ENCODE data around the gene TACSTD2.
"Not testable (repeated sequence)": the region's sequence is repeated elsewhere in the genome, so short reads cannot be mapped to it uniquely, and the experiment has no call there.

Gene TACSTD2

DNA sequence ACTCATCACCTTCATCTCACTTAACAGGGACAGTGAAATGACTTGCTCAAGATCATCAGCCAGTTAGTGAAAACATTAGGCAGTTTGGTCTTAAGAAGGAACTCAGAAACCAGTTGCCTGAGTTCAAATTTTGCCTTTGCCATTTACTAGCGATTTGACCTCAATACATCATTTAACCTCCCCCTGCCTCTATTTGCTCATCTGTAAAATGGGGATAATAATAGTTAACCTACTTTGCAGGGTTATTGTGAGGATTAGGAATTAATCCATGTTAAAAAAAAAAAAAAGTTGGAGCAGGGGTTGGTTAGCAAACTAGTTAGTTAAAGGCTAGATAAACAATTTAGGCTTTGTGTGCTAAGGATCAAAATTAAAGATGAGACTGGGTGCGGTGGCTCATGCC lies 10.6 kb upstream of the TACSTD2 start:
- DNase-seq (ENCODE audit: low read depth) = no peak

DNA sequence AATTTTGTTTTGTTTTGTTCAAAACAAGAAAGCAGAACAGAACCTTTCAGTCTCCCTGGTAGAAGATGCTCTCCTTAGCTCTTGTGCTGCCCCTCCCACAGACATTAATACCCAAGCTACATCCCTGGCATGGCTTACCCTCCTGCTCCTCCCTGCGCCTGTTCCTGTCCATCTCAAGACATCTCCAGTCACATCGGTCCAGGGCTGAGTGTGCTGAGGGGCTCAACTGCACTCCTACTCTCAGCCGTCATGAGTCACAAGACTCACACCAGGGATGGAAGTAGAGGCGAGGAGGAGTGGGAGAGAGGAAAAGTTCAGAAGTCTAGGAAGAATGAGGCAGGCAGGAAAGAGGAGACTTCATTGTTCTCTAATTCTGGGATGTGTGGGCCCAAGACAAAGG lies 9.2 kb upstream of the TACSTD2 start:
- peak; percentile 27 for DNase-seq (ENCODE audit: low read depth)

DNA sequence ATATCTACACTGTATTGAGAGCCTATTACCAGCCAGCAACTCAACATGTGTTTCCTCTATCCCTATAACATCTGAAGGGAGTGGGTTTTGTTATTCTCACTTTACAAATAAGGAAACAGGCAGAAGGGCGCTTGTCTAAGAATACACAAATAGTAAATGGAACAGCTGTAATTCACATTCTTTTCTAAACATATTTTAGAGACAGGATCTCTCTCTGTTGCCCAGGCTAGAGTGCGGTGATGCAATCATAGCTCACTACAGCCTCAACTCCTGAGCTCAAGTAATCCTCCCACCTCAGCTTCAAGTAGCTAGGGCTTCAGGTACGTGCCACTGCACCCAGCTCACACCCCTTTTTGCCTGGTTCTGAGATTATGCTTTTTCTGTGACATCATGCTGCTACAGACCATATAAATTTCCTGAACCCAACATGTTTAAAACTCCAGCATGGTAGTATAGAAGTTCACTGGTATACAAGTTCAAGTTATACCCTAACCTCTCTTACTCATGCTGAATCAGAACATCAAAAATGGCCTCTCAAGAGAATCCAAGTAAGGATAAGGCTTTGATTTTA lies 8.6 kb upstream of the TACSTD2 start:
- DNase-seq (ENCODE audit: low read depth) = peak; percentile 48

DNA sequence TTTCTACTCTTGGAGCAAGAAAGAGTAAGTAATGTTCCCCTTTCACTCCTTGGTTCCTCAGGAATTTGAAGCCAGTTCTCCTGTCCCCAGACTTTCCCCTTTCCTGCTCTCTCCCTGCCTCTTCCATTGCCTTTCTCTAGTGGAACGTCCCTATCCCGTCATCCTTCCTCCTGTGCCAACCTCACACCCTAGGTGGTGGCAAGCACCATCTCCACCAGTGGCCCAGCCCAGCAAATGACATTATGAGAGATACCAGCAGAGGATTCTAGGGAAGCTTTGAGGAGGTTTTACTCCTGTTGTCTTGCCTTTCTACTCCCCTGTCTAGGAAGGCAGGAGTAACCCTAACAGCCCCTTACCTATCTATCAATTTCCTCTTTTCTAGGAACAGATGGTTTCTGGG lies 8.1 kb upstream of the TACSTD2 start:
- DNase-seq (ENCODE audit: low read depth) = no peak

DNA sequence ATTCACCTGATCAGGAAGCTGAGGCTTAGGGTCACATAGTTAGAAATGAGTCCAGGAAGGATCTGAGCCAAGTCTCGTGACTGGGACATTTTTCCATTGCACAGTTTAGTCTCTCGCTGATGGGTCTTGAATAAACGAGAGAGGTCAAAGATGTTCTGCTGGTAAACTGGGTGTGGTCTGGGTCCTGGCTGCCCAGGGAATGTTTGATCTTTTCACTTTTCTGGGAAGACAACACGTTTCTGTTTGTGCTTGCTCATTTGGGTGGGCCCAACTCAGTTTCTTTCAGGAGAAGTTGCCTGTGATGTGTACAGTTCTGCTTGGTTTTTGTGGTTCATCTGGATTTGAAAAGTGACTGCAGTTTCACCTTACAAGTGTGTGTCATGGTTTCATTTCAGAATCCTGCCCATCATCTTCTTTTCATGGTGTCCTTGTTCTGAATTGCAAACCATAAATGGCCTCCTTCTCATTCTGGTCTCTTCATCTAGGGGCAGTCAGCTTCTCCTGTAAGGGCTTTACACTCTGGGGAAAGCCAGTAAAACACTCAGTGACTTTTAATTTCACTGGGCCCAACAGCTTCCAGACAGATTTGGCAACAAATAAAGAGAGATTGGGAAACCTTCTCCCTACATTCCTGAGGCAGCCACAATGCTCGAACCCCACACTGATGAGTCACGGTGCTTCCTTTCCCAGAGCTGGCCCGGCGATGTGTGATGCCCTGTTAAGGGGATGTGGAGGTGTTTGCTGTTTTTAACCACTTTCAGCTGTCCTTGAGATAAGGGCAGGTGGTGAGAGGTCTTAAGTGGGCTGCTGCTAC lies 7.2 kb upstream of the TACSTD2 start:
- peak; percentile 96 for DNase-seq (ENCODE audit: low read depth)

DNA sequence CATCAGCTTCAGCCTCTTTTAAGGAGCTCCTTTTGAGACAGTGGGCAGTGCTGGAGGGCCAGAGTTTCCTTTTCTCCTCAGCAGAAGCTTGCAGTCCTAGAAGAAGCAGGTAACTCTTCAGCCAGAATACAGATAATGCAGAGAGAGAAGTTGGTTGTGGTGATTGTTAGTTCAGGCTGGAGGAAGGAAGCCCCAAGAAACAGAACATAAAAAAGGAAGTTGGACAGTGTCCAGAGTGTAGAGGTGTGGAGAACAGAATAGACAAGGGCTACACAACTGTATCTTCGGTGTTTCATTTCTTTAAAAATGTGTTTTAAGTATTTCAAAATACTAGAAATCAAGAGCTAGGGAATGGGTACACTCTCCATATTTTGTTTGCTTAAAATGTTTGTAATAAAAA lies 6.4 kb upstream of the TACSTD2 start:
- no peak for DNase-seq (ENCODE audit: low read depth)

DNA sequence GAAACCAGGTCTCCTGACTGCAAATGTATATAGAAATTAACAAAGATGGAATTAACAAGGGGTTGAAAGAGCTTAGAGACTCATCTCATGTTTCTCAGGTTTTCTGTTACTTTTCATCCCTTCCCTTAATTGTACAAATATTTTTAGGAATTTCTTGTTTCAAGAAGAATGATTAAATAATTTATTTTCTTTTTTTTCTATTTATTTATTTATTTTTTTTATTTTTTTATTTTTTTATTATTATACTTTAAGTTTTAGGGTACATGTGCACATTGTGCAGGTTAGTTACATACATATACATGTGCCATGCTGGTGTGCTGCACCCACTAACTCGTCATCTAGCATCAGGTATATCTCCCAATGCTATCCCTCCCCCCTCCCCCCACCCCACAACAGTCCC lies 5.1 kb upstream of the TACSTD2 start:
- not testable (repeated sequence) for DNase-seq (ENCODE audit: low read depth)

DNA sequence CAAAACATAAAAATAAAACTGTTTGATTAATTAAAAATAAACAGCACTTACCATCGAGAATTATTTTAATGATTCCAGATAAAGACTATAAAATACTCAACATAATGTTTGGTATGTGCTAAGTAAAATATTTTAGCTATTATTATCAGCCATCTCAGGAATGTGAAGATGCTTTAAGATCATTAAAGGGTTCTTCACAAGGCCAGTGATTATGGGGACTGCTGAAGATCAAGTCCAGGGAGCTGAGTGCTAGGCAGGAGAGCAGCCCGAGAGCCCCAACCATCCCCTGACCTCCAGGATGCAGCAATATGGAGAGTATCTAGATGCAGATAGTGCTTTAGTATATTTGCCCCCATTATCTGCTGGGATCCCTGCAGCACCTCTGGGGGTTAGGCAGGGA lies 4.6 kb upstream of the TACSTD2 start:
- DNase-seq (ENCODE audit: low read depth) = no peak

DNA sequence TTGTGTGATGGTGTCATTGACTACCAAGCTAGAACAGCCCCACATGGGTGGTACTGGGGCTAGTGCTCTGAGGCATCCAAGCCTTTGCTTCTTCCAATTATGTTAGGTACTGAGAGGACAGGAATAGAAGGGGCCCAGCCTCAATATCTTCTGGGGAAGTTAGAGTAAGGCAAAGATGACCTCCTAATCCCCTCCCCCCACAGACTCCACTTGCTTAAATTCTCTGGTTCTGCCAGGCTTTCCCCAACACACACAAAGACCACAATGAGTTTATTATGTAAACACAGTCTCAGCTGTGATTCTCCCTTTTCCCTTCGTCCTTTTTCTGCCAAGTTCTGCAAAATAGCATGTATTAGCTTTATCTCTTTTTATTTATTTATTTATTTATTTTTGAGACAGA lies 3.1 kb upstream of the TACSTD2 start:
- DNase-seq (ENCODE audit: low read depth) = peak; percentile 27

DNA sequence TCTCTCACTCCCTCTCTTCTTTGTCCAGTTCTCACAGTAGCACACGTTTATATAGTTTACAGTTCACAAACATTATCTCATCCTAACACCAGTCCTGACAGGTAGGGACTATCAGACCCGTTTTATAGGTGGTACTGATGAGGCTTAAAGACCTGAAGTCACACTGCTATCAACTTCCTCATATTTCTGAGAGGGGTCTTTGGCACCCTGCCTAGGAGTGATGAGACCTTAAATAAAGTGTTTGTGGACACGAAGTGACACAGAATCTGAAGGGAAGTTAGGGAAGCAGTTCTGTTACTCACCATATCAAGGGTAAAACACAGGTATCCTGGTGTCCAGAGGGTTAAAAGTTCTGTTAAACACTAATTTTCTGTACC lies 590 bp upstream of the TACSTD2 start:
- no peak for DNase-seq (ENCODE audit: low read depth)

DNA sequence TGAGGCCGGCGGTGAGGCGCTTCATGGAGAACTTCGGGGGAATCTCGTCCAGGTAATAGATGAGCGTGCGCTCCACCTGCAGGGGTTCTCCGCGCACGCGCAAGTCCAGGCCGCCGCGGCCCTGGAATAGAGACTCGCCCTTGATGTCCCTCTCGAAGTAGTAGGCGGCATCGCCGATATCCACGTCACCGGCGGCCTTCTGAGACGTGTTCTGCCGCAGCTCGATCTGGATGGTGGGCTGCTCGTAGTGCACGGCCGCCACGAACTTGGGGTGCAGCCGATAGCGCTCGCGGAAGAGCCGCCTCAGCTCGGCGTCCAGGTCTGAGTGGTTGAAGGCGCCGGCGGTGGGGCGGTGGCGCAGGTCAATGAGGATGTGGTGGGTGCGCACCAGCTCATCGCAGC lies 726 bp downstream of the TACSTD2 start:
- no peak for DNase-seq (ENCODE audit: low read depth)

DNA sequence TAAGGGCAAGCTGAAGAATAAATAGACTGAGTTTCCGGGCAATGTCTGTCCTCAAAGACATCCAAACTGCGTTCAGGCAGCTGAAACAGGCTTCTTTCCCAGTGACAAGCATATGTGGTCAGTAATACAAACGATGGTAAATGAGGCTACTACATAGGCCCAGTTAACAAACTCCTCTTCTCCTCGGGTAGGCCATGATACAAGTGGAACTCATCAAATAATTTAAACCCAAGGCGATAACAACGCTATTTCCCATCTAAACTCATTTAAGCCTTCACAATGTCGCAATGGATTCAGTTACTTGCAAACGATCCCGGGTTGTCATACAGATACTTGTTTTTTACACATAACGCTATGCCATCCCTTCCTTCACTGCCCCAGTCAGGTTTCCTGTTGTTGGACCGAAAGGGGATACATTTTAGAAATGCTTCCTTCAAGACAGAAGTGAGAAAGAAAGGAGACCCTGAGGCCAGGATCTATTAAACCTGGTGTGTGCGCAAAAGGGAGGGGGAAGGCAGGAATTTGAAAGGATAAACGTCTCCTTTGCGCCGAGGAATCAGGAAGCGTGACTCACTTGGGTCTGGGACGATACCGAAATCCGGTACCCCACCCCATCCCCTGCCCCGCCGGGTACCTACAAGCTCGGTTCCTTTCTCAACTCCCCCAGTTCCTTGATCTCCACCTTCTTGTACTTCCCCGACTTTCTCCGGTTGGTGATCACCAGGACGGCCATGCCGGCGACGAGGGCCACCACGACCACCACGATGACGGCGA lies 1.3 kb downstream of the TACSTD2 start:
- no peak for DNase-seq (ENCODE audit: low read depth)

DNA sequence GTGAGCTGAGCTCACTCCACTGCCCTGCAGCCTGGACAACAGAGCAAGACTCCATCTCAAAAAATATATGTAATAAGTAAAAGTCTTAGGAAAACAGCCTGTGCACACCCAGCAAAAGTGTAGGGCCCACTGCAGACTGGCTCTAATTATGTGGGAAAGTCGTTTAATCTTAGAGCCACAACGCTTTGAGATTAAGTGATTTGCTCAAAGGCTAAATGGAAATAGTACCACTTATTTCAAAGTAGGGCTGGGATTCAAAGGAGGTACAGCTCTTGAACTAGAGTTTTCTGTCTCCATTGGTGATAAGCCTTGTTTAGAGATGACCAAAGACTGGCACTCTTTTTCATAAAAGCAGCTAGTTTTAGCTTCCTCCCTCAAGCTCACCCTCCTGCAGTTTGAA lies 2.2 kb downstream of the TACSTD2 start:
- no peak for DNase-seq (ENCODE audit: low read depth)

DNA sequence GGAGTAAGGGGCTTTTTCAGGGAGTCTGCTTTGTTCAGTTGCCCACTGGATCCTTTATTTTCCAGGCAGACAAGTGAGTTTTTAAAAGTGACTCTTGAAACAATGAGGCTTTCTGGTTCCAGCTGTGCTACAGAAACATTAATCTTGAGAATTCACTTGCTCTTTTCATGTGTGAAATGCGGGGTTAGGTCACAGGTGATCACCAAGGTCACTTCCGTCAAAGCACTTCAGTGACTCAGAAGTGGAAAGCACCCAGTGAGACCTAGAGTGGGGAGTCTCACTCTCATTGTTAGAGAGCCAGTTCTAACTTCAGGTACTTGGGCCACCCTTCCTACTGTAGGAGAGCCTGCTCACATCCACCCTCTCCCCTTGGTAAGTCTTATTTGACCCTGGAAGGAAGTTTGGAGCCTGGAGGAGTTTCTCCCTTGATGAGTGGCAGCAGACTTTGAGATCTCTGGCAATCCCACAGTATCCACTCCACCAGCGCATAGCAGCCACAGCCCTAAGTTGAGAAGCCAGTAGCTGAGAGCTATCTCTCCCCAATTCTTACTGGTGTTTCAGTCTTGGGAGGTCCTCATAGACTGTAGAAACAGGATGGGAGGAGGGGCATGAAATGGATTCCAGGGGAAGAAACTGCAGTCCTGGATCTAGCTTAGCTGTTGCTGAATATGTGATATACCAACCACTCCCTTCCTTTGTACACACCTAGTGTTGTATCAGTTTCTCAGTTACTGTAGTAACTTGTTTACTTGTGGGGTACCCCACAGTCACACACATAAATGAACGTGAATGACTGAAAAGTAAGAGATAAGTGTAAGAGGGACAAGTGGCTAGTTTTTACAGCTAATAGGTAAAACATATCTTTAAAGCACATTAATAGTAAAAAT lies 3.1 kb downstream of the TACSTD2 start:
- no peak for DNase-seq (ENCODE audit: low read depth)

DNA sequence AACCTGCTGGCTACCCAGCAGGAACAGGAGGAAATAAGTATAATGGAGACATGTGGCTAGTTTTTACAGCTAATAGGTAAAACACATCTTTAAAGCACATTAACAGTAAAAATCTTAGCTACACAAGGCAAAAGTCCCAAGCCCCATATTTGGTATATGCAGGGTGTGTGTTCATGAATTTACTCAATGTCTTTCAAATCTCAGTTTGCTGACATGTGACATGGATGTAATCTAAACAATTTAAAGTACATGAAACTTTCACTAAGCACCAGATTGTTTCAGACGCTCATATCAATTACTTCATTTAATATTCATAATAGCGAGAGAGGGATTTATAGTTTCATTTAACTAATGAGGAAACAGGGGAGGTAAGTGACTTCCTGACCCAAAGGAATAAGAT lies 3.9 kb downstream of the TACSTD2 start:
- DNase-seq (ENCODE audit: low read depth) = no peak

DNA sequence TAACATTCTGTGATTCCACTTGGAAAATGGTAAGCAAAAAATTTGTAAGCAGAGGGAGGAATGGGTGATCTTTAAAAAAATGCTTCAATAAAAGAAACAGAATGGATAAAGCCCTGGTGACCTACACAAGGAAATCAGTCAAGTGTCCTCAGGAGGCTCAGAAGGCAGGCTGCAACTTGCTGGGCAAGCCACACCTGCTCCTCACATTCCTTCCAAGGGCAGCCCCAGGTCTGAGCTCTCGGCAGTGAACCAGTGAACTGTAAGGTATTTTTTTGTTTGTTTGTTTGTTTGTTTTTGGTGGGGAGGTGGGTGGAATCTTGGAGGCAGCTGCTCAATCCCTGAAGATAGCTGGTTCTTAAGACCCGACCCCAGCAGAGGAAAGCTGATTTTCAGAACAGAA lies 4.4 kb downstream of the TACSTD2 start:
- no peak for DNase-seq (ENCODE audit: low read depth)

DNA sequence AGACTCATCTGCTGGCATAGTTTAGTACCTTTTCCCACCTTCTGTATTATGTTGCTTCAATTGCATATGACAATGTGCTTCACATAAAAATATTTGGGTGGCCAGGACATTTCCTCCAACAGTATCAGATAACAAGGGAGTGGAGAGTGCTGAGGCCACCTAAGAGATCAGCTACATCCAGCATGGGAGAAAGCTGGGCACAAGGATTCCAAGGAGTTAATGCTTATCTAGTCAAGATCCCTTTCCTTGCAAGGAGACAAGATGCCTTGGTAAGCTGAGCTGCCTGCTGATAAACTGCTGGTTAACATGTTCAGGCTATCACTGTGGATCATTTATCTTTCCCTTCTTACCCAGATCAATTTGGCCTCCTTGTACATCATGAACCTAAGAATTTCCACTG lies 5.4 kb downstream of the TACSTD2 start:
- no peak for DNase-seq (ENCODE audit: low read depth)

DNA sequence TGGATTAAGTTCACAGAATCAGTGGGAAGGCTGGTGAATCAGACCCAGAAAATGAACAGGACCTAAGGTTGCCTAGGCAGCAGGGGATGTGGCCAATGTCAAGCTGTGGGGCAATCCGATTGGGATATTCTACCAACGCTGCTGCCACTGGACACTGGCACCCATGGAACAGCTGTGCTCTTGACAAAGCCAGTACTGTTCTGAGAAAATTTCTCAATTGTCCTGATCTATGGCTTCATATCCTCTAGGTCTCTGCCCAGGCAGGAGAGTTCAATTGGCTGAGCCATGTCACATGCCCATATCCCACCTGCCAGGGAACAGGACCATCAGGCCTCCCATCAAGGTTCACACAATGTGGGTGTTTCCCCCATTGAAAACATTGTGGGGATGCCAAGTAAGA lies 6.2 kb downstream of the TACSTD2 start:
- no peak for DNase-seq (ENCODE audit: low read depth)

DNA sequence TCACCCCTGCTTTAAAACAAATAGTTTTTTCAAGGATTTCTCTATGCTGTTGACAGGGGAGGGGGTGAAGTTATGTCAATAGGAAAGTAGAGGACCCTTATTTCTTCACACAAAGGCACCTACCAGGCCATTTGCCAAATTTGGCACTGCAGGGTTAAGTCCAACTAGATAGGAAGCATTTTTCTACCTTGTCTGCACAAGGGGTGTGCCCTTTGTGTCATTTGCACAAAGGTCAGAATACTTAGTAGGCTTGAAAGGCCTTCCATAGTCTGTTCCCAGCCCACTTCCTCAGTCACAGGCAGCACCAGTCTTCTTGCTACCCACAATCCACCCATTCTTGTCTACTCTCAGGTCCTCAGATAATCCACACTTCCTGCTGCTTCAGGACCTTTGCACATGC lies 7.0 kb downstream of the TACSTD2 start:
- DNase-seq (ENCODE audit: low read depth) = no peak

DNA sequence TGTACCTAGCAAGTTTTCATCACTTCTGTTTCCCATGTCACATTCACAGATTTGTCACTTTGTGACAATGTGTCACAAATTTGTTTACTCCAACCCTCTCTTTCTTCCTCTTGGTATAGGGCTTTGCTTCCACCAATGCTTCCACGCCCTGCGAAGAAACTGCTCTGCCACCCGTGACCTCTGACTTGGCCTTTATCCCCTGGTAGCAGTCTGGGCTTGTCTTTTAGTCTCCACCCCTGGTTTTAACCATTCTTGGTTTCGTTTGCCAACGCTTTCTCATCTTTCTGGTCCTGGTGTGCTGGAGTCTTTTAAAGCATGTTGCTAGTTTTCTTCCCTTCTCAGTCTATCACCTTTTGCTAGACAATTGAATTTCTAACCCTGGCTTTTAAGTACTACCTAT lies 8.1 kb downstream of the TACSTD2 start:
- no peak for DNase-seq (ENCODE audit: low read depth)

DNA sequence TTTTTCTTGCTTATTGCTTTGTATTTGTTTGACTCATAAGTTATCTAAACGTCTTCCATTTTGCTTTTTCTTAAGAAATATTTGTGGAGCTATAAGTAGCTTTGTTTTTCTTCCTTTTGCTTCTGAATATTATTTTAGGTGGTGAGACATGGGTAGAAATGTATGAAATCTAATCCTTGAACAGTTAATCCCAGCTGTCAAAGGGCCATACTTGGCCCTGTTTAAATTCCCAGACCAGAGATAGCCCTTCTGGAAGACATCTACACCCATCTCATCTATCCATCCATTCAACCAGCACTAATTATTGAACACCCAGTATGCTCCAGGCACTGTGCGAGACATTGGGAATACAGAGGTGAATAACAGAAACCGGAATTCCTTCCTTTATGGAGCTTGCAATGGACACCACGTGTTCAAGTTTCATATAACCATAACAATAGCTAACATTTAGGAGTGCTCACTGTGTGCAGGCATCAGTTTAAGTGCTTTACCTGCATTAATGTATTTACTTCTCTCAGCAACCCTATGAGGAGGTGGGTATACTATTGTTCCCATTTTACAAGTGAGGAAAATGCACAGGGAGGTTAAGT lies 8.7 kb downstream of the TACSTD2 start:
- DNase-seq (ENCODE audit: low read depth) = no peak

DNA sequence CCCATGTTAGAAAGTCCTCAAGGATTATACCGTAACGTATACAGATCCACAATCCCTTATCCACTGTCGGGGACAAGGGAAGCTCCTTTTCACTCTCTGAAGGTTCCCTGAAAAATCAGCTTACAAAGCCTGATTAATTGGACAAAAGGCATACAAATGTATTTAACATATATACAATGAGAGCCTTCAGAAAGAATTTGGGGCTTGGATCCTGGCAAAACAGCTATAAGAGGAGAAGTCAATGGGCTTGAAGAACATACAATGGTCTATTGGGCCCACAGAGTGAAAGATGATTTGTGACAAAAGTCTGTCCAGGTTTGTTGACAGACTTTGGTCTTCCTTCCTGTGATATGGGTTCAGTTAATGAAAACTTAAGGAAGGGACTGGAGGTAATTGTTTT lies 10.7 kb downstream of the TACSTD2 start:
- no peak for DNase-seq (ENCODE audit: low read depth)

All from iris pigment epithelial cell (primary cell).